ENCODE results near the gene ME3.

The ME3 gene

DNA sequence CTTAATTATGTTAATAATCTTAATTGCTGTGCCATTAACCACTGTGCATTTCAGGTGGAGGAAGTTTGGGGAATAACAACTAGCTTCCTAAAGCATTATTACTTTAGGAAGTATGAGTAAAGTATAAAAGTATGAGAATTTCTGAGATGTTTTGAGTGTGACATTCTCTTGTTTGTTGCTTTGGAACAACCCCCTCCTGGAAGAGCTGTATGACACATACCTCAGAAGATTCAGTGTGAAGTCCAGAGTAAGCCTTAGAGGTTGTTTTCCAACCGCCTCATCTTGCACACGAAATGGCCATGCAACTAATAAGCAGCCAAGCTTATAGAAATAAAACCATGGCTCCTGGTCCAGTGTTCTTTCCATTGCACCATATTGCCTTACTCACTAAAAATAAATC is 276.0 kb downstream of the ME3 start:
- H3K4me3 ChIP-seq (ENCODE audit: low read depth, low read length): no peak overlapping the region
- no peak for DNase-seq (ENCODE audit: low read depth)
- TF ChIP-seq, protein P1, sequence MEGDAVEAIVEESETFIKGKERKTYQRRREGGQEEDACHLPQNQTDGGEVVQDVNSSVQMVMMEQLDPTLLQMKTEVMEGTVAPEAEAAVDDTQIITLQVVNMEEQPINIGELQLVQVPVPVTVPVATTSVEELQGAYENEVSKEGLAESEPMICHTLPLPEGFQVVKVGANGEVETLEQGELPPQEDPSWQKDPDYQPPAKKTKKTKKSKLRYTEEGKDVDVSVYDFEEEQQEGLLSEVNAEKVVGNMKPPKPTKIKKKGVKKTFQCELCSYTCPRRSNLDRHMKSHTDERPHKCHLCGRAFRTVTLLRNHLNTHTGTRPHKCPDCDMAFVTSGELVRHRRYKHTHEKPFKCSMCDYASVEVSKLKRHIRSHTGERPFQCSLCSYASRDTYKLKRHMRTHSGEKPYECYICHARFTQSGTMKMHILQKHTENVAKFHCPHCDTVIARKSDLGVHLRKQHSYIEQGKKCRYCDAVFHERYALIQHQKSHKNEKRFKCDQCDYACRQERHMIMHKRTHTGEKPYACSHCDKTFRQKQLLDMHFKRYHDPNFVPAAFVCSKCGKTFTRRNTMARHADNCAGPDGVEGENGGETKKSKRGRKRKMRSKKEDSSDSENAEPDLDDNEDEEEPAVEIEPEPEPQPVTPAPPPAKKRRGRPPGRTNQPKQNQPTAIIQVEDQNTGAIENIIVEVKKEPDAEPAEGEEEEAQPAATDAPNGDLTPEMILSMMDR (IDR thresholded peaks at IDR 0.05; ENCODE audit: low read depth, low read length, missing control alignments): no peak

- no peak for DNase-seq (ENCODE audit: low read depth)
- H3K4me3 ChIP-seq (ENCODE audit: low read depth, low read length): no peak overlapping the region
- TF ChIP-seq, protein P1 (IDR thresholded peaks at IDR 0.05; ENCODE audit: low read depth, low read length, missing control alignments): no peak
These were observed 277.3 kb downstream of the ME3 start for GRCh38 chr11:86395061-86395551.
